IMR-90 (cell line): ENCODE data around the gene ITPRIP. TPM values are rescaled to one million over a fixed set of nuclear protein-coding genes. Genes with fewer than 3 reads are reported as not detected.

Source experiments
- ATAC-seq: fragments of 200-7000 bp; cut with Tn5 transposase; 2 replicates; pipeline ENCODE4 v1.9.1; 2020; ENCODE audit warnings: low read depth, mild to moderate bottlenecking, moderate library complexity
- BruUV-seq: library from RNA; stranded (reverse); fragments of 400-500 nt; replicated peaks from 2 replicates; lab custom pipeline; 2021; lab: Mats Ljungman, UMichigan
- CTCF ChIA-PET: fragments of 300-600 bp; formaldehyde crosslinking; extraction: SDS; loops from one replicate; lab custom pipeline; 2021; ENCODE audit warnings: antibody characterized with exemption; lab: Yijun Ruan, JAX
- POLR2A ChIA-PET: fragments of 300-600 bp; sonication (Branson Sonifier 250); formaldehyde crosslinking; loops from one replicate; lab custom pipeline; 2022; ENCODE audit warnings: antibody characterized with exemption; ENCODE audit not compliant: unreplicated experiment; lab: Charles Lee
- DNase-seq: peaks from one replicate; pipeline ENCODE4 v3.0.0; 2013
- H2AFZ ChIP-seq: replicated peaks from 2 replicates; pipeline ENCODE3; 2013; ENCODE audit warnings: low read length, mild to moderate bottlenecking; ENCODE audit not compliant: poor library complexity
- H2AK5ac ChIP-seq: 2 replicates; pipeline ENCODE4 v1.6.1; 2013; ENCODE audit warnings: low read depth, low read length, inconsistent platforms
- H2AK9ac ChIP-seq: replicated peaks from 2 replicates; pipeline ENCODE3; 2013; ENCODE audit warnings: mild to moderate bottlenecking, low read depth, low read length, moderate library complexity; ENCODE audit not compliant: poor library complexity
- H2BK120ac ChIP-seq: 2 replicates; pipeline ENCODE4 v1.6.1; 2013; ENCODE audit warnings: low read depth, low read length, inconsistent platforms
- H2BK15ac ChIP-seq: 3 replicates; pipeline ENCODE4 v1.6.1; 2013; ENCODE audit warnings: low read depth, low read length, inconsistent platforms
- H2BK20ac ChIP-seq: 2 replicates; pipeline ENCODE4 v1.6.1; 2013; ENCODE audit warnings: low read depth, mild to moderate bottlenecking, inconsistent platforms, low read length, moderate library complexity
- H2BK5ac ChIP-seq: 2 replicates; pipeline ENCODE4 v1.6.1; 2013; ENCODE audit warnings: mild to moderate bottlenecking, low read depth, low read length, inconsistent platforms; ENCODE audit not compliant: poor library complexity, severe bottlenecking
- H3K14ac ChIP-seq: replicated peaks from 2 replicates; pipeline ENCODE4 v1.6.1; 2013; ENCODE audit warnings: low read depth, low read length, inconsistent platforms
- H3K18ac ChIP-seq: 2 replicates; pipeline ENCODE4 v1.6.1; 2013; ENCODE audit warnings: low read depth, low read length, control low read depth
- H3K23ac ChIP-seq: 2 replicates; pipeline ENCODE4 v1.6.1; 2013; ENCODE audit warnings: low read depth, low read length, inconsistent platforms
- H3K27ac ChIP-seq: 2 replicates; pipeline ENCODE4 v1.5.1; 2013; ENCODE audit warnings: mild to moderate bottlenecking, control low read depth, low read length; ENCODE audit not compliant: insufficient read depth
- H3K27me3 ChIP-seq: 2 replicates; pipeline ENCODE4 v1.6.1; 2013; ENCODE audit warnings: low read length; ENCODE audit not compliant: control insufficient read depth, insufficient read depth
- H3K36me3 ChIP-seq: 2 replicates; pipeline ENCODE4 v1.6.1; 2013; ENCODE audit warnings: low read length, mixed read lengths; ENCODE audit not compliant: control insufficient read depth, insufficient read depth
- H3K4ac ChIP-seq: 2 replicates; pipeline ENCODE4 v1.6.1; 2013; ENCODE audit warnings: low read depth, low read length, inconsistent platforms
- H3K4me1 ChIP-seq: 2 replicates; pipeline ENCODE4 v1.6.1; 2013; ENCODE audit warnings: low read length, mixed read lengths; ENCODE audit not compliant: control insufficient read depth, insufficient read depth
- H3K4me2 ChIP-seq: 2 replicates; pipeline ENCODE4 v1.6.1; 2013; ENCODE audit warnings: low read depth, mild to moderate bottlenecking, control low read depth, low read length, moderate library complexity
- H3K4me3 ChIP-seq: 2 replicates; pipeline ENCODE4 v1.5.1; 2013; ENCODE audit warnings: low read depth, mild to moderate bottlenecking, control low read depth, low read length, moderate library complexity; ENCODE audit not compliant: insufficient read depth
- H3K56ac ChIP-seq: 2 replicates; pipeline ENCODE4 v1.6.1; 2013; ENCODE audit warnings: low read length, inconsistent platforms; ENCODE audit not compliant: insufficient read depth; ENCODE audit errors: extremely low read depth
- H3K79me1 ChIP-seq, 2 experiments: 2 replicates each; pipeline ENCODE4 v1.6.1; 2013; ENCODE audit warnings: low read length in 2 of 2, inconsistent platforms in 1 of 2, low read depth in 1 of 2
- H3K9ac ChIP-seq: 2 replicates; pipeline ENCODE4 v1.6.1; 2013; ENCODE audit warnings: low read depth, low read length, control low read depth
- H3K9me1 ChIP-seq: 2 replicates; pipeline ENCODE4 v1.6.1; 2013; ENCODE audit warnings: low read length, inconsistent platforms; ENCODE audit not compliant: insufficient read depth
- H3K9me3 ChIP-seq: 2 replicates; pipeline ENCODE4 v1.6.1; 2013; ENCODE audit warnings: low read length; ENCODE audit not compliant: control insufficient read depth, insufficient read depth
- H4K20me1 ChIP-seq: 2 replicates; pipeline ENCODE4 v1.6.1; 2013; ENCODE audit warnings: low read length, inconsistent platforms; ENCODE audit not compliant: insufficient read depth
- H4K5ac ChIP-seq: 2 replicates; pipeline ENCODE4 v1.6.1; 2013; ENCODE audit warnings: mild to moderate bottlenecking, low read depth, low read length, control low read depth
- H4K8ac ChIP-seq, 2 experiments: 2 replicates each; pipeline ENCODE4 v1.6.1; 2013; ENCODE audit warnings: low read depth in 2 of 2, low read length in 2 of 2, control low read depth in 1 of 2, inconsistent platforms in 1 of 2
- H4K91ac ChIP-seq: 2 replicates; pipeline ENCODE4 v1.6.1; 2013; ENCODE audit warnings: low read depth, low read length, inconsistent platforms; ENCODE audit not compliant: insufficient read depth
- ELK1 ChIP-seq: fragments of 150-350 bp; IDR thresholded peaks from 2 replicates; pipeline ENCODE4 v1.6.1; 2016; ENCODE audit warnings: low read depth, mild to moderate bottlenecking, low read length, moderate library complexity, borderline replicate concordance
- FOS ChIP-seq: fragments of 150-350 bp; IDR thresholded peaks from 2 replicates; pipeline ENCODE4 v1.6.1; 2016; ENCODE audit warnings: low read depth, low read length
- MAZ ChIP-seq: IDR thresholded peaks from 2 replicates; pipeline ENCODE4 v1.6.1; 2012; ENCODE audit warnings: low read depth, mild to moderate bottlenecking, low read length, improper control_type of control experiment, moderate library complexity, borderline replicate concordance
- MXI1 ChIP-seq: IDR thresholded peaks from 2 replicates; pipeline ENCODE4 v1.6.1; 2012; ENCODE audit warnings: low read depth, mild to moderate bottlenecking, low read length, moderate library complexity, borderline replicate concordance
- POLR2A ChIP-seq: IDR thresholded peaks from 2 replicates; pipeline ENCODE4 v1.6.1; 2012; ENCODE audit warnings: mild to moderate bottlenecking, low read depth, low read length
- SMC3 ChIP-seq: fragments of 150-350 bp; IDR thresholded peaks from 2 replicates; pipeline ENCODE4 v1.6.1; 2016; ENCODE audit warnings: low read depth, mild to moderate bottlenecking, antibody characterized with exemption, low read length, moderate library complexity
- WGBS, 2 experiments: methylation state at CpG; one replicate each; pipeline versions ENCODE4 v1.1.5 to v1.1.7; 2013; ENCODE audit warnings: missing lambda C conversion rate in 2 of 2; ENCODE audit not compliant: insufficient read length in 1 of 2; ENCODE audit errors: extremely low coverage in 2 of 2; 5-methylcytosine and 5-hydroxymethylcytosine counted together
- dilution Hi-C: fragments of 300-500 bp; cut with HindIII; formaldehyde crosslinking; loops from one replicate; pipeline ENCODE4 v1.14.3; 2018; ENCODE audit warnings: low sequenced_read_pairs; ENCODE audit not compliant: unreplicated experiment
- in situ Hi-C: fragments of 300-500 bp; cut with MboI; formaldehyde crosslinking; loops from 3 replicates; pipeline ENCODE4 v1.14.3; 2019; ENCODE audit warnings: low sequenced_read_pairs, inconsistent platforms, mixed read lengths
- intact Hi-C: fragments of 100-400 bp; cut with micrococcal nuclease; formaldehyde crosslinking; loops from 2 replicates; pipeline ENCODE4 v1.10.0; 2022
- polyA plus RNA-seq, 3 experiments: library from polyadenylated mRNA; depleted of rRNA; stranded (reverse); fragments of >200 nt; gene quantifications; 2 replicates each; pipeline ENCODE4 v1.2.3, GENCODE V29; 2012; ENCODE audit warnings: low replicate concordance in 1 of 3
- total RNA-seq: library from RNA; depleted of rRNA; stranded (reverse); fragments of >200 nt; gene quantifications from 2 replicates; pipeline ENCODE4 v1.2.3, GENCODE V29; 2012

Gene ITPRIP
- total and polyA plus RNA-seq, 2 of the 4 experiments (the other 2 are of a cell fraction) = 7.5 to 31.9 TPM

GRCh38 chr10:104331208-104331838 lies 6.9 kb downstream of the ITPRIP start:
- no peak for ATAC-seq

More at GRCh38 chr10:104331208-104331838, 6.9 kb downstream of the ITPRIP start:
- Histone ChIP-seq H4K5ac (peak overlapping the region; percentile 8; the same call in 1 of the 2 replicates), H2BK20ac (0 out of 2 replicates have a peak overlapping the region, but pooled peaks have one; percentile 17), H4K8ac (peak overlapping the region in 1 of 2 experiments; percentile 12; a peak in 1 of 4 replicates), H3K56ac (peak overlapping the region; percentile 32; the same call in 1 of the 2 replicates), H3K9ac (peak overlapping the region; percentile 20; the same call in 1 of the 2 replicates), H2BK15ac (peak overlapping the region; percentile 6; the same call in 2 of the 3 replicates), H3K4me3 (no peak overlapping the region), H3K4me2 (peak overlapping the region; percentile 63), H2BK120ac (peak overlapping the region; percentile 62), H3K9me3 (no peaks in the 10 kb centered on the region), H3K79me1 (peaks cover 2 to 92% of the 10 kb centered on the region in 2 experiments; a peak in 2 of 4 replicates), H2AK9ac (peak overlapping the region; percentile 21), H3K27ac (peak overlapping the region; percentile 10; the same call in 1 of the 2 replicates), H3K18ac (peak overlapping the region; percentile 22; the same call in 1 of the 2 replicates), H4K91ac (peak overlapping the region; percentile 78), H2AFZ (peak overlapping the region; percentile 22), H3K4me1 (peaks cover 72% of the 10 kb centered on the region), H3K23ac (peak overlapping the region; percentile 86), H3K36me3 (peaks cover 3% of the 10 kb centered on the region; the same call in 1 of the 2 replicates), H3K27me3 (no peaks in the 10 kb centered on the region), H2AK5ac (peak overlapping the region; percentile 54; the same call in 1 of the 2 replicates), H3K4ac (peak overlapping the region; percentile 76), H2BK5ac (peak overlapping the region; percentile 89), H3K9me1 (peaks cover 64% of the 10 kb centered on the region), H3K14ac (peak overlapping the region; percentile 54), H4K20me1 (peaks cover 99% of the 10 kb centered on the region)
- TF ChIP-seq MXI1 = no peak
- no peak for TF ChIP-seq ELK1
- TF ChIP-seq FOS = peak; percentile 43; the same call in 1 of the 2 replicates
- 0 out of 2 replicates have a peak, but pooled peaks have one; percentile 3 for TF ChIP-seq SMC3
- TF ChIP-seq MAZ = peak; percentile 32; the same call in 1 of the 2 replicates
- TF ChIP-seq POLR2A = 0 out of 2 replicates have a peak, but pooled peaks have one; percentile 24
- ChIA-PET POLR2A (interaction anchor here (0.6 kb wide), 1 partner anchor 415 kb away, joined by 3 read pairs; no protein-coding TSS in a partner anchor), CTCF (interaction anchor here (1.5 kb wide), 1 partner anchor 58 kb away, joined by 3 read pairs; no protein-coding TSS in a partner anchor)
- dilution Hi-C loops = no loop called here
- intact Hi-C loops = loop anchor here (2.0 kb wide), 1 partner anchor 15 kb away; no protein-coding TSS in a partner anchor
- DNase-seq = peak; percentile 84
- 32% methylated on average over 5 of the region's 9 CpGs; no CpG with 5 or more reads in 1 of the 2 experiments for WGBS, 2 experiments
- no TSS peak for BruUV-seq
- in situ Hi-C loops = no loop called here
